HG03469 (cell line): ENCODE data around the gene TBX5.

Source experiments
- ATAC-seq: cut with Tn5 transposase; IDR thresholded peaks from one replicate; pipeline ENCODE4 v1.9.1; 2021; ENCODE audit warnings: mild to moderate bottlenecking, moderate library complexity, moderate number of reproducible peaks; ENCODE audit not compliant: unreplicated experiment

Gene TBX5

DNA sequence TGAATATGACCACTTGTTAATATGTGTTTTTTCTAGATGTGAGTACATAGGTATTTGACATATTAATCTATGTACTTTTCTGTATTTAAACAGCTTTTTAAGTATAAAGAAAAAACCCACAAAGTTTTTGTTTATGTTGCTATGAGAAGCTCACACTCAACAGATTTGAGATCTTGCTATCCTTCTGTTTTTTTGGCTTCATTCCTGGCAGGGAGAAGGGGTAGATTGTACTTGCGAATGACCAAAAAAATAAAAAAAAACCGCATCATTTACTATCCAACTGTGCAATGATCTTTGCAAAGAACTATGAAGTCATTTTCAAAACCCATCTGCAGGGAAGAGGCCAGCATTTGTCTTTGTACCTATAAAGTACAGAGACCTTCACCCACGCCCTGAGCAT lies 28.4 kb upstream of the TBX5 start:
- ATAC-seq, result no peak

DNA sequence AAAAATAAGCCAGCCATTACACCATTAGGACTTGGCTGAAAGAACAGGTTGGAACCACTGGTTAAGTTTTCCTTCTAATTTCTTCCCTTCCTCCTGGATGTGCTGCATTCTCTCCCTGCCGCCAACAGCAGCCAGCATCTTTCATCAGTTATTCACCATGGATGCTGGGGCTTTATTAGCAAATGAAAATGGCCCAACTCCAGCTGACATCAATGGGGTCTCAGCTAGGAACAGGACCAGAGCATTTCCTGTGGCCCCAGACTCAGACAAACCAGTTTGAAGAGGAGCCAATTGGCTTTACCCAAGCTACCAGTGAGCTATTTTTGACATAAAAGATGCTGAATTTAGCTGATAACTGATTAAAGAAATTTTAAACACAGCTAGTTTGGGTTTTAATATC lies 26.0 kb upstream of the TBX5 start:
- no peak for ATAC-seq

DNA sequence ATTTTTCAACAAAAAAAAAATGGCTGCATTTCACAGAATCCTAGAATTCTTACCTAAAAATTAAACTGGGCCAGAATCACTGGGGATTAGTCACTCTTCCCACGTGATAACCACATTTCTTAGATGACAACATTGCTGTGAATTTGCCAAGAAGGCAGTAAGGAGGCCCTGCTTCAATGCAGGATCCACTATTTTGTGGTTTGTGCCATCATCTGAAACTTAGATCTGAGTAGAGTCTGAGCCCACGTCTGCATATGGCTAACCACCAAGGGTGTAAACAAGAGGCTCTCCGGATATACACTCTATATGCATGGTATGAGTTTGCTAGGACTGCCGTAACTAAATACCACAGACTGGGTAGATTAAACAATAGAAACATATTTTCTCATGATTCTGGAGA lies 24.4 kb upstream of the TBX5 start:
- ATAC-seq, result no peak

DNA sequence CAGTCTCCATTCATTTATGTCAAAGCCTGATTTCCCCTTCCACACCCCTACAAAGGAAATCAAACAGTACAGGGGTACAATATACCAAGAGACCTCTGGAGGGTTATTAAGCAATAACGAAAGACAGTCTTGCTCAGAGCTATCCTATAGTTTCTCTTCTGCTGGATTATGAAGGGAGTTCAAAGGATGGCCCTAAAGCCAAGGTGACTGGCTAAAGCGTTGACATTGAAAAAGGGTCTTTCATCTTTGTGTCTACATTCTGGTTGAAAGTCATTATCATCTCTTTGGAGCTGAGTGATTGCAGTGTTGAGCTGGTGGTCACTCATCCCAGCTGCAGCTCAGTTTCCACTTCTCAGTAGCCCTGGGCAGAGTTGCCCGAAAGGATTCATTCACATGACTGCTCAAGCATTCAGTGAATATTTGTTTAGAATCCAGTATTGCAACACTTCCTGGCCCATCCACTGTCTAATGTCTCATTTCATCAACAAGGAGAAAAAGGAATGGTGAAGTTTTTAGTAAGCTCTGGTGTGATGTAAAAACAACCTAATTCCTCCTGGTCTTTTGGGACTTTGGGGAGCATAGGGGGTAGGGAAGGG lies 19.2 kb upstream of the TBX5 start:
- ATAC-seq, result no peak

DNA sequence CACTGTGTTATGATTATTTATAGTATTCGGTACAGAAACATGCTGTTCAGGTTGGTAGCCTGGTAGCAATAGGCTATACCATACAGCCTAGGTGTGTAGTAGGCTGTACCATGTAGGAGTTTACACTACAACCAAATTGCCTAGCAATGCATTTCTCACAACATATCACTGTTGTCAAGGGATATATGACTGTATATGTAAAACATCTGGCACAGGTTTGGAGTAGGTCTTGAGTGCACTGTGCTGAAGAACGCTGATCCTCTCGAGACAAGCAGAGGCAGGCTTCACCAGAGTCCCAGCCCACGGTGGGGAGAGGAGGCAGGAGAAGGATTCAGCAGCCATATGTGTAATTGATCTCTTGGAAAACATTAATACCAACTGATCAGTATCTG lies 15.0 kb upstream of the TBX5 start:
- ATAC-seq, result no peak

DNA sequence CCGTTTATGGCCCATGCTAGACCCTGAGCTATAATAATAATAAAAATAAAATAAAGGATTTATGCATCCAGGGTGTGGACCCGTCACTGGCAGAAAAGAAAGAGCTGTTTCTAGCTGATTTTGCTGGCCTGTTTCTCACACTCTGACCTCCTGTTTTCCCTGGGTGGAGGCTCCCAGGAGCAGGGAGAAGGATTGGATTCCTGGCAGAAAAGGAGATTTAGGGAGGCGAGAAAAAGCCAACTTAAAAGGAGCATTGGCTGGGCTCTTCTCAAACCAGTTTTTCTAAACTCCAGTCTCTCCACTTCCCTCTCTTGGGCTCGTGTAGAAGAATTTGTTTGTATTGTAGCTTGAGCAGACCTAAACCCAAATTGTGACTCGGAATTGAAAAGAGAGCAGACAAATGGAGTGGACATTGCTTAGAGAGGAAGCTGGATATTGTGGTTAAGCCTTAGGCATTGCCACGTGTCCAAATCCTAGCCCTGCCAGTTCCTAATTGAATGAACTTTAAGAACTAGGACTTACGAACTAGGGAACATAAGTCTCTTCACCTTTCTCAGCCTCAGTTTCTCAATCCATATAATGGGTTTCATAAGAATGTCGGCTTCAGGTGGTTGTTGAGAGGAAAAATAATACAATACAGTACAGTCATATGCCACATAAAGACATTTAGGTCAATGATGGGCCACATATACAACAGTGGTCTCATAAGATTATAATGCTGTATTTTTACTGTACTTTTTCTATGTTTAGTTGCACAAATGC lies 14.4 kb upstream of the TBX5 start:
- ATAC-seq, result no peak

DNA sequence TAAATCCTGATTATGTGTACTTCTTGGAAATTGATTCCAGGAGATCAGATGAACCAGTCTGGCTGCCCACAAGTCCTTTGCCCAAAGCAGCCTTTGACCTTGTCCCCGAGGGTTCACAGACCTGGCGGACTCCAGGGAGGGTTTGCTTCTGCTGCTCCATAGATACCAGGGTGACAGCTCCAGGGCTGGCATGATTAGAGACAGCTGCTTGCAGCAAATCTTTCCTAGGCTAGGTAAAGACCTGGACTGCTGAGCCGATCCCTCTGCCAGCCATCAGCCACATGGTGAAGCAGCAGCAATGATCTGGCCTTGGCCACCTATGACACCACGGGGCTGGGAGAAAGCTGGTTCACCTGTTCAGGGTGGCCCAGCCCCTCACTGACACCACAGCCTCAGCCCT lies 10.1 kb upstream of the TBX5 start:
- no peak for ATAC-seq

DNA sequence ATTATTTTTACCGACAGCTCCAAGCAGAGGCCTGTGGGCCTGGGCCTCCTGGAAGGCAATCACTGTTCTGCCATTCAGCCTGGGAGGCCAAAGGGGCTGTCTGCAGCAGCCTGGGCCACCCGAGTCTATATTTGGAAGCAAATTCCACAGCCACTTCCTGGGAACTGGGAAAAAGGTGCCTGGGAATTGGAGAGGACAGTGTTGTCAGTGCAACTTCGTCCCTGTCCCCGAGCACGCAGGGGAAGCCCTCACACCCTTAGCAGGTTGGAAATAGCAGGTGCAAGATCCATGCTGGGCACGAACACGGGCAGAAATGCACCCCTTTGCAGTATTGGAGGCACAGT lies 9.6 kb upstream of the TBX5 start:
- ATAC-seq, result no peak

DNA sequence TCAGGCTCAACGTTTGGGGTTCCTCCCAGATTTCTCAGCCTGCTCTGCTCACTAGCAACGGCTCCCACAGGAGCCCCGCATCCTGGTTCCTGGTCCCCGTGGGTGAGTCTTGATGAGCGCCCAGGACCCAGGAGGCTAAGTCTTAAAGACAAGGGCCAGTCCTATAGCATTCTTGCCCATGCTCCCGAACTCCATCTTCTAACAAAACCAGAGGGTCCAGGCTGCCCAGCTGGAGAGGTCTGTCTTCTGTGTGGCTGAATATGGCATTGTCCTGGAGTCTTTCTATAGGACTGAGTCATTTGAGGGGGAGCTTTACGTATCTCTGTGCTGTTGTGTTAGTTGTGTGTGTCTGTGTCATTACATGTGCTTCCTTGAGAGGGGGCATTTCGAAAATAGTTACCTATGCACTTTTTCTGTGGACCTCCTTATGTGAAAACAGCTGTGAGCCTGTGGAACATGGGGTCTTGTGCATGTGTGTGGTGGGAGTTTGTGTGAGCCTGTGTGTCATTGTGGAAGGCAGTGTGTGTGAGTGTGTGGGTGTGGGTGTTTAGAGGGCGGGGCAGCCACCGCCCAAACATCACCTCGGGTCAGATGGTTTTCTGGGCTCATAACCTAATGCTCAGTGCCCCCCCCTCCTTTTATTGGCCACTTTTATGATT lies 9.1 kb upstream of the TBX5 start:
- ATAC-seq, result no peak

DNA sequence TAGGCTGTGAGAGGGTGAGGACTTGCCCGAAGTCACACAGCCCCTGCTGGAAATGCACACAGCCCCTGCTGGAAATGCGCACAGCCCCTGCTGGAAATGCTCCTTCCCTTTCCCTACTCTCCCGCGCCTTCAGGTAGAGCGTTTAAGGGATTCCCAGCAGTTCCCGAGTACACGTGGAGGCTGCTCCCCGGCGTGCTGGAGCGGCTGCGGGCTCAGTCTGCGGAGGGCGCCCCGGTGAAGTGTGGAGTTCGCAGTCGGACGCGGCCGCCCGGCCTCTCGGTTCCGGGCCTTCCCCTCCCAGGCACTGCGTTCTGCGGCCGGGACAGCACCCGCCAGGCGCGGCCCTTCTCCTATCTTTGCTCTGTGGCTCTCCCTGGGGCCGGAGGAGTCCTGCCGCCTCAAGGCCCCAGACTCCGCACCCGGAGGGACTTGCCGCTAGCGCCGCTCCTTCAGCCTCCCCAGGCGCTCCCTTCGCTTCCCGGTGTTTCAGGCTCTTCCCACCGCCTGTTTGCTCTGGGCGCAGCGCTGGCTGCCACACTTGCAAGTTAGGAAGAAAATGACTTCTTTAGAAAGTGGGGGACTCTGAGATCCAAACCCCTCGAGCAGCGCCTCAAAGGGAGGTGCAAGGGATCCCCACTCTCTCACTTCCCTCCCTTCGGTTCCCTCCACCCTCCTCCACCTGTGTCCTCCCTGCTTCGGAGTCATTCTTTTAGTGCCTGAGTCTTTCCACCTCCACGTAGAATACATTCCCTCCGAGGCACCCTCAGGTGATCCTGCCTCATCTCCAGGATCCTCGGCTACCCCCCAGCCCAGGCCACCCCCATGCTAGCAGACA lies 8.3 kb upstream of the TBX5 start:
- no peak for ATAC-seq

DNA sequence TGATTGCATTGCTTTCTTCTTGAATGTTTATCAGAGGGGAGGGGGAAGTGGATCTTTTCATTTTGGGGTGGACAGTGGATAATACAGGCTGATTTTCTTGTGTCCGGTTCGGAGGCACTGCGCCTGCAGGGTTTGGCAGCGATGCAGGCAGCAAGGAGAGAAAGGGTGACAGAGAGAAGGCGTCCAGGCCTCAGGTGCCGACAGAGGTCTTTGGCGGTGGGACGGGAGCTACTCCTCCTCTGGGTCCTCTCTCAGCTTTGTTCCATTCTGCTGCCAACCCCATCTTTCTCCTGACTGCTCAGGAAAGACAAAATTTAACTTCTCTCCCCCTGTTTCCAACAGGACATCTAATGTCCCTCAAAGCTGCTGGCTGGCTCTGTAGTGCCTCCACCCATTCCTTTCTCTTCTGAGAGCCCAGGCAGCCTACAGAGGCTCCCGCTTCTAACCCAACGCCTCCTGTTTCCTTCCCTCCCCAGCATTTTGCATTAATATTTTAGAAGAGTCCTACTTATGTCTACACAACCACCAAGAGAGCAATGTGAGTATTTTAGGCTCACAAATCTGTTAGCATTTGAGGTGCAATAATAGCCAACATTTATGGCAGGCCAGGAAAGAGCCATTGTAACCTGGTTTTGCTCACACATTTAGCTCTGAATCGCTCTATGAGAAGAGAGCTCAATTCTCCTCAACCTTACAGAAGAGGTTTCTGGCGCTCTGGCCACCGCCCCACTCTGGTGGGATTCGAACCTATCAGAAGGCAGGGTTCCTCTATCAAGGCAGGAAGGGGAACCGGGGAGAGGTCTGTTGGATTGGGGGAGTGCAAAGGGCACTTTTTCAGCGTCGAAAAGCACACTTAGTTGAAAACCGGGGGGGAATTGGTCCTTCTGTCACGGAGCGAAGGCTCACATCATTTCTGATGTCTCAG lies 7.1 kb upstream of the TBX5 start:
- ATAC-seq, result no peak

DNA sequence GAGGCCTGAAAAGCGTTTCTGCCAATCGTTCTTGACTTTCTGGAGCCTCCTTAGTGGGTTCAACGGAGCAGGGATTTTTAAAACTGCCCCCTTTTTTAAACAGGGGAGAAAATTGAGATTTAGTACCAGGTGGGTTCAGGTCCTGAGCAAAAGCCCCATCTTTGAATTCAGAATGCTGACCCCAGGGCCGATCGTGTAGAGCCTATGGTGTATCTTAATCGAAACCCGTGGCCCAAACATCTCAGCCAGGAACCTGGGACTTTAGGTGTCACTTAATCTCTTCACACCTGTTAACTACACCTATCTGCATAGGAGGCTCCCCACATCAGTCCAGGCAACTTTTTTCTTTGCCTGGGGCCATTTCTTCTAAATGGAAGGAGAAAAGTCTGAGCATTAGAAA lies 6.4 kb upstream of the TBX5 start:
- ATAC-seq, result no peak

DNA sequence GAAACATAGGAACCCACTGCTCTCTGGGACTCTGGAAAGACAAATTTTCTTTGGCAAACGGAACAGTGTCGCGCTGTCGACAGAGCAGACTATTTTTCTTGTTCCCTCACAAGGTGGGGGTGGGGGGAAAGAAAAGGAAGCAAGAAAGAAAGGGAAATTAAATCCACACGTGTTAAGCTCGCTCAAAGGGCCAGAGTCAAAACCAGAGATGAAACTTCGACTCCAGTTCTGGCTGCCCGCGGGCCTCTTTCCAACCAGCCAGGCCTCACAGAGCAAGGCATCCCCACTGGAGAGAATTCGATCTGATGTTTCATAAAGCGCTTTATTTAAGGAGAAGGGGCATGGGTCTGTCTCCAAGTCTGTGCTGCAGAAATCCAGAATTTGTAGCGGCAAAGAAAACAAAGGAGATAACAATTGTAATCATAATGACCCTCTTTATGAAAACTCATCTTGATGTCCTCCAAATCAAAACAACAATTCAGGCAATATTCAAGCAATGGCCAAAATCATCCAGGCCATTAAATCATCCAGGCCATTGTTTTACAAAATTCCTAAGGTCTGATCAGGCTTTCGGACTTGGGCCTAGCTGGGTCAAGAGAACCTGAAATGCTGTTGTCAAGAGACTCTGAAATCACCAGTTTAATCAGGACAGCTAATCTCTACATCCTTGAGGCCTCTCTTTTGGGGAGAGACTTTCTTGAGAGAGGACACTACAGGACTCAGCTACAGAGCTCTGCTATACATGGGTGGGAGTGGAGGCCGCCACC lies 5.3 kb upstream of the TBX5 start:
- ATAC-seq, result no peak

DNA sequence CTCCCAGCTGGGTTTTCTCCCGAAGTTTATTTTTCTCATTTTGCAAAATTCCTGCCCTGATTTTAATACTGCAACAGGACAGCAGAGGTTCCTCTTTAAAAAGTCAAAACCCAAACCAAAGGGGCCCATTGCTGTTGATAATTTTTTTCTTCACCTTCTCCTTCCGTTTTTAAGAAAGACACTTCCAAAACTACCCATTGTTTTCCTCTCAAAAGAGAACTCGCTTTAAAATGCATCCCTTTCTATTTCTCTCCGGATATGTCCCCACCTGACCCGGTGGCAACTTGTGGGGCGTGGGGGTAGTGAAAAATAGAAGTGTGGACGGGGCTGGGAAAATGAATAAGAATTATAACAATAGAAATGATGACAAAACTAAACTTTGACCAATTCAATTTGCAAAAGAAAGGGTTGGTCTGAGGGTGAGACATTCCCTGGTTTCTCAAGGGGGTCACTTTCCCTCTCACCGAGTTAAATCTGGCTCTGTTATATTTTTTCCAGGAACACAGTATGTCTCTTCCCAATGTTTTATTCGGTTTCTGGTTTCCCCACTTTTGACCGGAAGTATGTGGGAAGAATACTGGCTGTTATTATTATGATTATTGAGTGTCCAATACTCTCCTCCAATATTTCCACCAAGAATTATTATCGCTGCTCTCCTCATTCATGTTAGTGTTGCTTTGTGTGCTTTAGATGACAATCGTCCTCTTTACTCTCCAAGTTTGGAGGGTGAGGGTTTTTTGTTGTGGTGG lies 4.1 kb upstream of the TBX5 start:
- ATAC-seq, result no peak

DNA sequence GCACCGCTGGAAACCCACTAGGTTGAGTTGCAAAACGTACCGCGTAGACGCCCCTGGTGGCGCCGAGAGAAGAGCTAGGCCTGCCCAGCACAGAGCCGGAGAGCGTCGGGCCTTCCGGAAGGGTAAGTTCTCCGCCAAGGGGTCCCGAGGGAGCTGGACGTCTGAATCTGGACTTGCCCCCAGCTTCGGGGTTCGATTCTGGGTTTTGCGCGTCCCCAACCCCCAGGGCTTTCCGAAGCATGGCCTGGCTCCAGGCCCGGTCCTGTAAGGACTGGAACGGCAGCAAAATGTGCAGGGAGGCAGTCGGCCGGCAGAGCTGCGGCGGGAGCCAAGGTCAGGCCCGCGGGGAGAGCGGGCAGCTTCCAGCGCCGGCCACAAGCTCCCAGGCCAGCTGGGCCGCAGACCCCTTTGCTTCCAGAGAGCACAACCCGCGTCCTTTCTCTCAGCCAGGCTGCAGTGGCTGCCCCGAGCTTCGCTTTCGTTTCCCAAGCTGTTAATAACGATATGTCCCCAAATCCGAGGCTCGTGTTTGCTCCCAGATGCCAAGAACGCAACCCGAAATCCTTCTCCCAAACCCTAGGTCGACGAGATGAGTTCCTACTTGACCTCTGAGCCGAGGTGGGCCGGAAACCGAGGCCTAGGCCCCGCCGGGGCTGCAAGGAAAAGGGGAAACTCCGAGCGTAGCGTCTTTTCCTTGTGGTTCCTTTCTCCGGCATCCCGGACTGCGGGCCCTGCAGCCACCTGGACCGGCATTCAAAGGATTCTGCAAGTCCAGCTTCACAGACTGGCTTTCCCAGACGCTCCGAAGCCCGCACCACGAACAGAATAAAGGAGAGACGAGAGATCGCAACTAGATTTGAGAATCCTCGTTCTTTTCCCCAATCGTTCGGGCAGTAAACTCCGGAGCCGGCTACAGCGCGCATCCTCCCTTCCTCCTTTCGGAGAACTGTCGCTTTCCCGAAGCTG lies 3.2 kb upstream of the TBX5 start:
- ATAC-seq, result no peak

DNA sequence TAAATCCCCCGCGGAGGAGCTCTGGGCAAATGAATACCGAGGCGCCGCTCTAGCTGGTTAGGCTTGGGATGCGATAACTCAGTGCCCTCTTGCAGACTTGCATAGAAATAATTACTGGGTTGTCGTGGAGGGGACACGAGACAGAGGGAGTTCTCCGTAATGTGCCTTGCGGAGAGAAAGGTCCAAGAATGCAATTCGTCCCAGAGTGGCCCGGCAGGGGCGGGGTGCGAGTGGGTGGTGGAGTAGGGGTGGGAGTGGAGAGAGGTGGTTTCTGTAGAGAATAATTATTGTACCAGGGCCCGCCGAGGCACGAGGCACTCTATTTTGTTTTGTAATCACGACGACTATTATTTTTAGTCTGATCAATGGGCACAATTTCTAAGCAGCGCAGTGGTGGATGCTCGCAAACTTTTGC lies 2.5 kb upstream of the TBX5 start:
- no peak for ATAC-seq

DNA sequence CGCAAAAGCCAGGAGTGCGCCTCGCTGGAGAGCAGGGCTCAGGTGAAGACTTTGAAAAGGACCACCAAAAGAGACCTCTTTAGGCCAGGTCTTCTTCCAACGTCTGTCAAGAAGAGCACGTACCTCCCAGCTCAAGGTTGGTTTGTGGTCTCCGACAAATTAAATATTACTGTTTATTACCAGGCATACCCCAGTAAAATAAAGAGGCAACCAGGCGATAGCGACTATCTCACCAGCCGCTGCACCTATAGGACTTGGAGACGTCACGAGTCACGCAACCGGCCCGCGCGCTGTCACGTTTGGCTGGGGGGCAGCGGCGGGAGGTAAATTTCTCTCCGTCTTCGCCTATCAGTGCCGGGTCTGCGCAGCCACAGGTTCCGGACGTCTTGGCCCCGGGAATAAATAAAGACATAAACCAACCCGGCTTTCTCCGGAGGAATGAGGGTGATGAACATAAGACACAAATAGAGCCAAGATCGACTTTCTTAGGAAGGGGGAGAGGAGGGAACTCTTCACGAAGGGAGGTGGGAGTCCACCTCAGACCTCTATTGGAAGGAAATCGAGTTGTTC lies 2.0 kb upstream of the TBX5 start:
- ATAC-seq, result no peak
